ENCODE measurements around the gene ABCD1.
A peak's percentile ranks its signal among the peaks of the same experiment; 100 is the strongest.
"Not testable (repeated sequence)": the region's sequence is repeated elsewhere in the genome, so short reads cannot be mapped to it uniquely, and the experiment has no call there.

The ABCD1 gene

GRCh38 chrX:153714256-153714655 lies 10.4 kb upstream of the ABCD1 start:
- DNase-seq: no peak

- DNase-seq: no peak
These were observed 7.2 kb upstream of the ABCD1 start for GRCh38 chrX:153717445-153717844.

GRCh38 chrX:153719238-153719637 lies 5.4 kb upstream of the ABCD1 start:
- DNase-seq: no peak

- no peak for DNase-seq
These were observed 5.0 kb upstream of the ABCD1 start for GRCh38 chrX:153719701-153720100.

- DNase-seq: no peak
These were observed 1.8 kb upstream of the ABCD1 start for GRCh38 chrX:153722704-153723350.

GRCh38 chrX:153723351-153724251 lies 1.1 kb upstream of the ABCD1 start:
- DNase-seq: peak; percentile 52 to 71

GRCh38 chrX:153725039-153725831 lies 579 bp downstream of the ABCD1 start:
- DNase-seq: peak in 1 of 2 donors; percentile 10

- no peak for DNase-seq
These were observed 1.2 kb downstream of the ABCD1 start for GRCh38 chrX:153725832-153726285.

- peak; percentile 37 to 38 for DNase-seq
These were observed 1.8 kb downstream of the ABCD1 start for GRCh38 chrX:153726286-153727122.

GRCh38 chrX:153727123-153727931 lies 2.7 kb downstream of the ABCD1 start:
- no peak for DNase-seq

GRCh38 chrX:153728095-153728494 lies 3.4 kb downstream of the ABCD1 start:
- DNase-seq: no peak

- DNase-seq: no peak
These were observed 4.4 kb downstream of the ABCD1 start for GRCh38 chrX:153728951-153729631.

- DNase-seq: not testable (repeated sequence)
These were observed 5.5 kb downstream of the ABCD1 start for GRCh38 chrX:153730115-153730514.

- no peak for DNase-seq
These were observed 6.6 kb downstream of the ABCD1 start for GRCh38 chrX:153731117-153731844.

GRCh38 chrX:153731845-153732215 lies 7.2 kb downstream of the ABCD1 start:
- no peak for DNase-seq

GRCh38 chrX:153732401-153732800 lies 7.7 kb downstream of the ABCD1 start:
- no peak for DNase-seq

GRCh38 chrX:153733651-153734240 lies 9.1 kb downstream of the ABCD1 start:
- no peak for DNase-seq

GRCh38 chrX:153734871-153735270 lies 10.2 kb downstream of the ABCD1 start:
- no peak for DNase-seq

- no peak for DNase-seq
These were observed 10.6 kb downstream of the ABCD1 start for GRCh38 chrX:153735274-153735673.
